ENCODE data around the gene PPIL1. TPM values are rescaled to one million over a fixed set of nuclear protein-coding genes. Genes with fewer than 3 reads are reported as not detected.

The PPIL1 gene
- total RNA-seq, 2 donors from 2014 or later: 41.1 to 53.7 TPM

GRCh38 chr6:36827261-36828079 is 47.1 kb downstream of the PPIL1 start:
- TF ChIP-seq CTCF (IDR thresholded peaks at IDR 0.05): no peak
- Histone ChIP-seq H3K4me3 (no peak overlapping the region), H3K4me1 (peaks cover 0 to 79% of the 10 kb centered on the region in 2 donors), H3K27me3 (no peaks in the 10 kb centered on the region), H3K36me3 (no peaks in the 10 kb centered on the region), H3K9me3 (no peaks in the 10 kb centered on the region), H3K27ac (peak overlapping the region; percentile 52 to 71)
- DNase-seq (ENCODE audit: low spot score): no peak

DNA sequence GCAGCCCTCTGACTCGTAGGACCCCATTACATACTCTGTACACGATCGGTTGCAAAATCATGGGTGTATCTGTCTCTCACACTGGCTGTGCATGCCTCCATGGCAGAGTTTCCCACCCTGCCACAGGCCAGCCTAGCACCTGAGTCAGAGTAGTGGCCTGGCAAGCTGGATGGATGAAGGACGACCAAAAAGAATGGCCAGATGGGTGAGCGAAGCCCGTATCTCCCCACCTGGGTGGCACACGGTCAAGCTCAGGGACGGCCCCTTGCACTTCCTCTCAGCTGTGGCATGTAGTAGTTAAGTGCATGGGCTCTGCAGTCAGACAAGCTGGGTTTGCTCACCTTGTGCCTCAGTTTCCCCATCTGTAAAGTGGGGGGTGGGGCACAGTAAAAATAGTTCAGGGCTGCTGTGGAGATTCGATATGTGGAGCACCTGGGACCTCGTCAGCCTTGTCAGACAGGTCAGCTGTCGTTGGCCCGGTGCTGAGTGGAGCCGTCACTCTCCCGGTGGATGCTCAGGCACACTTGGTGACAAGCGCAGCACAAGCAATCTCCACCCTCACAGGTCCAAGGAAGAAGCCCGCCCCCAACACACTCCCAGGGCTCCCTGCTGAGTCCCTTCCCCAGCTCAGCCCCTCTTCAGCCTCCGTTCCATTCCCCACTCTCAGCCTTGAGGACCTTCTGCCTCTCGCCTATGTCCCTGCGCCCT is 47.9 kb downstream of the PPIL1 start:
- Histone ChIP-seq H3K4me1 (peaks cover 0 to 87% of the 10 kb centered on the region in 2 donors), H3K9me3 (no peaks in the 10 kb centered on the region), H3K27me3 (no peaks in the 10 kb centered on the region), H3K4me3 (no peak overlapping the region), H3K36me3 (no peaks in the 10 kb centered on the region), H3K27ac (peak overlapping the region; percentile 52 to 71)
- TF ChIP-seq CTCF (IDR thresholded peaks at IDR 0.05): no peak
- DNase-seq (ENCODE audit: low spot score): no peak

- Histone ChIP-seq H3K4me3 (no peak overlapping the region), H3K36me3 (no peaks in the 10 kb centered on the region), H3K27me3 (no peaks in the 10 kb centered on the region), H3K27ac (peak overlapping the region; percentile 7 to 71), H3K4me1 (peaks cover 0 to 94% of the 10 kb centered on the region in 2 donors), H3K9me3 (no peaks in the 10 kb centered on the region)
- TF ChIP-seq CTCF (IDR thresholded peaks at IDR 0.05): no peak
- DNase-seq (ENCODE audit: low spot score): no peak
Observed at GRCh38 chr6:36825994-36826393, 48.6 kb downstream of the PPIL1 start.

DNA sequence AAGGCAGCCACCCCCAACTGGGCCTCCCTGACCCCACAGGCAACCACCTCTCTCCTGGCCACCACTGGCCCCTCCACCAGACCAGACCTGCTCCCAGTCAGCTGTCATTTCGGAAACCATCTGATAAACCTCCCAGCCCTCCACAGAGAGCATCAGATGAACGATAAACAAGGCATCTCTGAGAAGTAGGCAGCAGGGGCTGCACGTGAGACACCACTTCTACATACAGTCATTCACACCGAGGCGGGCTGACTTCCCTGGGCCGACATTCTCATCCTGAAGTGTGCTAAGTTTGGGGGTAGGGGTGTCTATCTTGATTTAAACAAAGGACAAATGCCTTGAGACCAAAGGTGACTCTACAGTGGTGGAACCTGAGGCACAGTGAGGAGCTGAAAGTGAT is 49.2 kb downstream of the PPIL1 start:
- no peaks in the 10 kb centered on the region for H3K27me3 ChIP-seq
- H3K4me3 ChIP-seq: no peak overlapping the region
- TF ChIP-seq CTCF (IDR thresholded peaks at IDR 0.05): no peak
- H3K9me3 ChIP-seq: no peaks in the 10 kb centered on the region
- peaks cover 0 to 90% of the 10 kb centered on the region in 2 donors for H3K4me1 ChIP-seq
- no peaks in the 10 kb centered on the region for H3K36me3 ChIP-seq
- H3K27ac ChIP-seq: peak overlapping the region; percentile 7 to 71
- no peak for DNase-seq (ENCODE audit: low spot score)

DNA sequence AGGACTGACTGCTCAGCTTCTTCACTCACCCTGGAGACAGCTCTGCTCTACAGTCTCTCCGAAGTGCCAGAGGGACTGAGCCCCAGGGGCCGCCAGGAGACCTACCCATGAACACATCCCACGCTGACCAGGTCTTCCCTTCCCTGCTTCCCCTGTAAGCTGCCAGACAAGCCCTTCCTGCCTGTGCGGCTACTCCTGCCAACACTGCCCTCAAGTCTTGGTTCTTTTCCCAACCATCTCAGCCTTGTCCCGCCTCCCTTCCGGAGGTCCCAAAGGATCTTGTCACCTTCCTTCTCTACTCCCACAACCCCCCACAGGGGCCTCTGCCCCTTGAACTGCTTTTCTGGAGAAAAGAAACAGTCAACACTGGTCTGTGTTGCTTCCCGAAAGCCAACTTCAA is 50.4 kb downstream of the PPIL1 start:
- Histone ChIP-seq H3K36me3 (no peaks in the 10 kb centered on the region), H3K9me3 (no peaks in the 10 kb centered on the region), H3K27me3 (no peaks in the 10 kb centered on the region), H3K4me3 (no peak overlapping the region), H3K4me1 (peaks cover 0 to 78% of the 10 kb centered on the region in 2 donors), H3K27ac (peak overlapping the region; percentile 32 to 71)
- DNase-seq (ENCODE audit: low spot score): no peak
- no peak for TF ChIP-seq CTCF (IDR thresholded peaks at IDR 0.05)

Measured in right atrium auricular region (tissue), 2 donors.